Left ventricle myocardium inferior (tissue), 1 donor: ENCODE results near the gene MDGA2. TPM values are rescaled to one million over a fixed set of nuclear protein-coding genes. Genes with fewer than 3 reads are reported as not detected.

Experiments used
- DNase-seq: peaks from one replicate; pipeline ENCODE4 v3.0.0-alpha.2; 2020
- H3K27ac ChIP-seq: fragments of 200-600 bp; replicated peaks from 2 replicates; pipeline ENCODE4 v1.8.0; 2021
- H3K27me3 ChIP-seq: fragments of 200-600 bp; 2 replicates; pipeline ENCODE4 v1.8.0; 2021; ENCODE audit warnings: low read depth
- H3K36me3 ChIP-seq: fragments of 200-600 bp; 2 replicates; pipeline ENCODE4 v1.8.0; 2021
- H3K4me1 ChIP-seq: fragments of 200-600 bp; 2 replicates; pipeline ENCODE4 v1.8.0; 2021
- H3K4me3 ChIP-seq: fragments of 200-600 bp; 2 replicates; pipeline ENCODE4 v1.8.0; 2021; ENCODE audit warnings: mild to moderate bottlenecking, moderate library complexity
- H3K9me3 ChIP-seq: fragments of 200-600 bp; replicated peaks from 2 replicates; pipeline ENCODE4 v1.8.0; 2021
- CTCF ChIP-seq: fragments of 200-600 bp; IDR thresholded peaks from 2 replicates; pipeline ENCODE4 v1.8.0; 2021; ENCODE audit warnings: antibody characterized with exemption, mild to moderate bottlenecking, borderline replicate concordance
- intact Hi-C: fragments of 100-400 bp; cut with micrococcal nuclease; formaldehyde crosslinking; loops from one replicate; pipeline ENCODE4 v1.11.0; 2022
- total RNA-seq: library from RNA; stranded (reverse); fragmentation: NEBNext Ultra II Directional; extraction: Animal tissue kit (Norgen Biotek cat#: 25700); gene quantifications from one replicate; pipeline ENCODE4 v1.2.1, GENCODE V29; 2021
- donor health status: DM: no; HTN: yes; CAD: no; lungs with severe emphysema.

Gene MDGA2
- total RNA-seq, 1 donor from 2014 or later = 0.19 TPM

- Histone ChIP-seq H3K4me1 (no peaks in the 10 kb centered on the region), H3K4me3 (no peak overlapping the region), H3K27ac (no peak overlapping the region), H3K9me3 (no peaks in the 10 kb centered on the region), H3K36me3 (no peaks in the 10 kb centered on the region), H3K27me3 (no peaks in the 10 kb centered on the region)
- no peak for DNase-seq
- intact Hi-C loops = no loop called here
- no peak for TF ChIP-seq CTCF
These were observed 685.8 kb downstream of the MDGA2 start for GRCh38 chr14:46989566-46989965.

GRCh38 chr14:46988312-46988711 lies 687.1 kb downstream of the MDGA2 start:
- no peak overlapping the region for H3K27ac ChIP-seq
- no peak for TF ChIP-seq CTCF
- no peak overlapping the region for H3K4me3 ChIP-seq
- no peaks in the 10 kb centered on the region for H3K9me3 ChIP-seq
- no peaks in the 10 kb centered on the region for H3K27me3 ChIP-seq
- H3K36me3 ChIP-seq = no peaks in the 10 kb centered on the region
- no peaks in the 10 kb centered on the region for H3K4me1 ChIP-seq
- intact Hi-C loops = no loop called here
- no peak for DNase-seq

GRCh38 chr14:46985529-46986380 lies 689.6 kb downstream of the MDGA2 start:
- no peak for TF ChIP-seq CTCF
- no peak for DNase-seq
- intact Hi-C loops = no loop called here
- H3K4me3 ChIP-seq = no peak overlapping the region
- H3K9me3 ChIP-seq = no peaks in the 10 kb centered on the region
- no peaks in the 10 kb centered on the region for H3K27me3 ChIP-seq
- H3K36me3 ChIP-seq = no peaks in the 10 kb centered on the region
- H3K4me1 ChIP-seq = no peaks in the 10 kb centered on the region
- no peak overlapping the region for H3K27ac ChIP-seq

GRCh38 chr14:46973295-46973694 lies 702.1 kb downstream of the MDGA2 start:
- H3K4me3 ChIP-seq = no peak overlapping the region
- intact Hi-C loops = no loop called here
- H3K27me3 ChIP-seq = no peaks in the 10 kb centered on the region
- no peak for TF ChIP-seq CTCF
- no peak for DNase-seq
- no peaks in the 10 kb centered on the region for H3K4me1 ChIP-seq
- peaks cover 9% of the 10 kb centered on the region for H3K9me3 ChIP-seq
- H3K27ac ChIP-seq = no peak overlapping the region
- H3K36me3 ChIP-seq = no peaks in the 10 kb centered on the region

GRCh38 chr14:46964378-46964777 lies 711.0 kb downstream of the MDGA2 start:
- Histone ChIP-seq H3K36me3 (no peaks in the 10 kb centered on the region), H3K4me1 (no peaks in the 10 kb centered on the region), H3K9me3 (no peaks in the 10 kb centered on the region), H3K27me3 (no peaks in the 10 kb centered on the region), H3K4me3 (no peak overlapping the region), H3K27ac (no peak overlapping the region)
- no peak for TF ChIP-seq CTCF
- DNase-seq = no peak
- intact Hi-C loops = no loop called here
